A549 (cell line): Measurements from ENCODE around the gene CD2AP.

Source experiments
- CTCF ChIP-seq: fragments of >200 bp; sonication (Bioruptor Twin); formaldehyde crosslinking; IDR thresholded peaks from 3 replicates; pipeline ENCODE4 v1.5.1; 2016
- HOXA7 ChIP-seq: fragments of 250-450 bp; sonication (Bioruptor Pico); IDR thresholded peaks from 2 replicates; pipeline ENCODE4 v1.5.0; 2020; ENCODE audit warnings: mild to moderate bottlenecking, moderate library complexity
- MAX ChIP-seq: IDR thresholded peaks from 2 replicates; pipeline ENCODE4 v1.6.1; 2012
- POLR2A ChIP-seq: IDR thresholded peaks from 2 replicates; pipeline ENCODE4 v1.6.1; 2012; ENCODE audit warnings: mild to moderate bottlenecking, low read length
- RCOR1 ChIP-seq: fragments of 150-350 bp; IDR thresholded peaks from 2 replicates; pipeline ENCODE4 v1.6.1; 2014; ENCODE audit warnings: antibody characterized with exemption, low read length, low read depth
- USF2 ChIP-seq: fragments of 450-650 bp; IDR thresholded peaks from 2 replicates; pipeline ENCODE4 v1.6.1; 2014; ENCODE audit warnings: antibody characterized with exemption

GRCh38 chr6:47567586-47567985 is 90.0 kb downstream of the CD2AP start:
- TF ChIP-seq CTCF (no peak), USF2 (no peak), RCOR1 (no peak), MAX (no peak), HOXA7 (CRISPR knock-in tag) (no peak), POLR2A (no peak)
